Measurements from ENCODE around the gene MT1X.
A peak's percentile ranks its signal among the peaks of the same experiment; 100 is the strongest.
"Not testable (repeated sequence)": the region's sequence is repeated elsewhere in the genome, so short reads cannot be mapped to it uniquely, and the experiment has no call there.

The MT1X gene

DNA sequence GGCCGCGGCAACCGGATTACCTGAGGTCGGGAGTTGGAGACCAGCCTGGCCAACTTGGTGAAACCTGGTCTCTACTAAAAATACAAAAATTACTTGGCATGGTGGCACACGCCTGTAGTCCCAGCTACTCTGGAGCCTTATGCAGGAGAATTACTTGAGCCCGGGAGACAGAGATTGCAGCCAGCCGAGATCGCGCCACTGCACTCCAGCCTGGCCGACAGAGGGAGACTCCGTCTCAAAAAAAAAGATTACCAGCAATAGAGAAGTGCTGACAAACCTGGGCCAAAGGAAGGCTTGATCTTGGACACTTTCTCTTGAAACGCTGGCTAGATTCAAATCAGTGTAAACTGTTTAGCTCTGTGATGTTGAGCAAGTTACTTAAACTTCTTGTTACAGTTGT, 8.3 kb upstream of the MT1X start:
- peak; percentile 42 for DNase-seq (ENCODE audit: low read depth)
- no peak overlapping the region for H3K4me3 ChIP-seq (replicated peaks; ENCODE audit: low read depth, low read length)

DNA sequence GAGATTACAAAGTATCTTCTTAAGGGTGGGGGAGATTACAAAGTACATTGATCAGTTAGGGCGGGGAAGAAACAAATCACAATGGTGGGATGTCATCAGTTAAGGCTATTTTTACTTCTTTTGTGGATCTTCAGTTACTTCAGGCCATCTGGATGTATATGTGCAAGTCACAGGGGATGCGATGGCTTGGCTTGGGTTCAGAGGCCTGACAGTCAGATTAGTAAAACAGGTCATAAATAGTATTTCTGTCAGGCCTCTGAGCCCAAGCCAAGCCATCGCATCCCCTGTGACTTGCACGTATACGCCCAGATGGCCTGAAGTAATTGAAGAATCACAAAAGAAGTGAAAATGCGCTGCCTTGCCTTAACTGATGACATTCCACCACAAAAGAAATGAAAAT, 7.7 kb upstream of the MT1X start:
- not testable (repeated sequence) for DNase-seq (ENCODE audit: low read depth); H3K4me3 ChIP-seq (replicated peaks; ENCODE audit: low read depth, low read length)

More for the DNA sequence above, 8.3 kb upstream of the MT1X start:
- peak; percentile 65 for TF ChIP-seq CTCF (IDR thresholded peaks at IDR 0.05; ENCODE audit: low read length, missing control alignments)

- TF ChIP-seq CTCF (IDR thresholded peaks at IDR 0.05; ENCODE audit: low read length, missing control alignments): no peak
- peak overlapping the region; percentile 3 for H3K4me3 ChIP-seq (replicated peaks; ENCODE audit: low read depth, low read length)
- no peak for DNase-seq (ENCODE audit: low read depth)
These were observed 6.5 kb upstream of the MT1X start for GRCh38 chr16:56675685-56676210.

DNA sequence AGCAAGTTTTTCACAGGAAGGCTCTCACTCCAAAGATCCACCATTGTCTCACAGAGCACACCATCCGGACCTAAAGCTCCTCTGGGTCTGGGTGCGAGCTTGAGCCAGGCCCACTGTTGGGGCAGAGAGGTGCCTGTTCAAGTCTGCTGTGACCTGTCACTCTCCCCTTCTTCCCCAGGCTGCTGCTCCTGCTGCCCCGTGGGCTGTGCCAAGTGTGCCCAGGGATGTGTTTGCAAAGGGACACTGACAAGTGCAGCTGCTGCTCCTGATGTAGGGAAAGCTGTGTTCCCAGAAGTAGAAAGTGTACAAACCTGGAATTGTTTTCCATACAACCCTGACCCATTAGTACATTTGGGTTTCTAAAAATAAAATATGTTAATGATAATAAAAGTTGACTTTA, 4.8 kb upstream of the MT1X start:
- no peak for TF ChIP-seq CTCF (IDR thresholded peaks at IDR 0.05; ENCODE audit: low read length, missing control alignments)
- no peak overlapping the region for H3K4me3 ChIP-seq (replicated peaks; ENCODE audit: low read depth, low read length)
- DNase-seq (ENCODE audit: low read depth): no peak

DNA sequence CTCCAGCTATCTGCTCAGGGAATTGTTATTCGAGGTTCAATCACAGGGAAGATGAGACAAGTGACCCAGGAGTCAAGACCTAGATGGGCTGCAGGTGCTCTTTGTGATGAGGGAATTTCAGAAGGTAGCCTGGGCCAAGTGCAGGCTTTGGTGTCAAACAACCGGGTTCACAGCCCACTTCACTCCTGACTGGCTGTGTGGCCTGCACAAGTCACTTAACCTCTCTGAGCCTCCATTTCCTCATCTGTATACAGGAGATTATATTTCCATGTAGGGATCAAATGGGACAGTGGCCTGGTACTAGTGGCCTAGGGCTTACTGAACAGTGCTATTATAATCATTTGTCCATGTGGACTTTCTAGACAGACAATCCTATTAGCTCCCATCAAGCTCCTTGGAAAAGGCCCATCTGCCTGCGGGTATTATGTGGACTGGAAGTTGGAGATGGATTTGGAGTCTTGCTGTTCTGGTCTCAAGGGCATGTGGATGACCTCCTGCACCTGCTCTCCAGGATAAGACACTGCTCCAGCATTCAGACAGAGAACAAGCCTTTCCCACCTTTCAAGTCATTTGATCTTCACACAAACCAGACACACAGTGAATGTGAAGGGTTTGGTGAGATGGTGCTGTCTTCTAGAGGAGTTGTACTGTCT, 3.1 kb upstream of the MT1X start:
- H3K4me3 ChIP-seq (replicated peaks; ENCODE audit: low read depth, low read length): no peak overlapping the region
- no peak for TF ChIP-seq CTCF (IDR thresholded peaks at IDR 0.05; ENCODE audit: low read length, missing control alignments)
- no peak for DNase-seq (ENCODE audit: low read depth)

DNA sequence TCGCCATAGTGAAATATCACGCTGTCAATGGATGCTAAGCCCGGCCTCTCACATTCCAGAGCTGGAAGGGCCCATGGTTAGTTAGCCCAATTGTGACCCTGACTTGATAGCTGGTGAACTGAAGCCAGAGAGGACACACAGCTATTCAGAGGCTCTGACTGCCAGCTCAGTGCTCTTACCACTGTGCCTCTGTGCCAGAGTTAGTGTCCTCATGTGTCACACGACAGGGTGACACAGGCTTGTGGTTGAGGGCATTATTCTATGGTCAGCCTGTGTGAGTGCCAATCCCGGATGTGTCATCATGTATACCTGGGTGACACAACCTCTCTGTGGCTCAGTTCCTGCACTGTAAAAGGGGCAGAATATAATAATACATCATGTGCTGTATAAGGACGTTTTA, 2.5 kb upstream of the MT1X start:
- no peak for TF ChIP-seq CTCF (IDR thresholded peaks at IDR 0.05; ENCODE audit: low read length, missing control alignments)
- DNase-seq (ENCODE audit: low read depth): no peak

DNA sequence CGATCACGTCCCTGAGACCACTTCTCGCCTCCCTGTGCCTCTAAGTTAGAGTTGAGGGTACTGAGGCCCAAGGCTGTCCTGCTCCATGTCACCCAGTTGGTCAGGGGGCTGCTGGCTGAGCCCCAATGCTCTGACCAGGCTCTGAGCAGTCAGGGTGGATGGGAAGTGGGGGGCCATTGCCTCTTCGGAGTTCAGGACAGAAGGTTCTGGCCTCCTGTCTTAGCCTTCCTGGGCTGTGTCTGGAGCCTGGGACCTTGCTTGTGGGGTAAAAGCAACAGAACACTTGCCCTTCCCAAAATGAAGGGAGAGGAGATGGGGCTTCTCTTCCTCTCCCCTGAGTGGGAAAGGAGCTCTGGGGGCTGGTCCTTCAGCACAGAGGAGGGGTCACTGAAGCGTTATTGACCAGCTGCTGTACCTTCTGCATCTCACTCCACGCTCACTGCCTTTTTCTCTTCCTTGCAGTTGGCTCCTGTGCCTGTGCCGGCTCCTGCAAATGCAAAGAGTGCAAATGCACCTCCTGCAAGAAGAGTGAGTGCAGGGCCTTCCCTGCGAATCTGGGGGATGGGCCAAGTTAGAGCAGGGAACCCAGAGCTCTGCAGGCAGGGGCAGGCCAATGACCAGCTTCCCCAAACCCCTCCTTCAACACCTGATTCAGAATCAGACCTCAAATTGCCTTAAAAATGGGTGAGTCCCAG, 580 bp downstream of the MT1X start:
- H3K4me3 ChIP-seq (replicated peaks; ENCODE audit: low read depth, low read length): peak overlapping the region; percentile 68
- no peak for DNase-seq (ENCODE audit: low read depth)
- TF ChIP-seq CTCF (IDR thresholded peaks at IDR 0.05; ENCODE audit: low read length, missing control alignments): no peak

More for the DNA sequence above, 2.5 kb upstream of the MT1X start:
- H3K4me3 ChIP-seq (replicated peaks; ENCODE audit: low read depth, low read length): no peak overlapping the region

Data from fibroblast of pulmonary artery (primary cell).